DOHH2 (cell line): Measurements from ENCODE around the gene CDS1.

Source experiments
- H3F3A ChIP-seq: fragments of 200-600 bp; sonication (generic), shearing (Covaris generic); 2 replicates; pipeline ENCODE4 v1.6.0; 2016; ENCODE audit warnings: antibody characterized with exemption, mild to moderate bottlenecking; ENCODE audit not compliant: control insufficient read depth, insufficient read depth
- H3K27ac ChIP-seq: fragments of 200-600 bp; sonication (generic); 2 replicates; pipeline ENCODE4 v1.5.1; 2014; ENCODE audit warnings: low read depth, mild to moderate bottlenecking, low read length, moderate library complexity
- H3K27me3 ChIP-seq: fragments of 200-600 bp; sonication (generic); 2 replicates; pipeline ENCODE4 v1.6.1; 2014; ENCODE audit warnings: mild to moderate bottlenecking, low read length, mixed read lengths; ENCODE audit not compliant: control insufficient read depth
- H3K36me3 ChIP-seq: fragments of 200-600 bp; sonication (generic); 2 replicates; pipeline ENCODE4 v1.6.1; 2014; ENCODE audit warnings: mild to moderate bottlenecking, low read length, moderate library complexity, mixed read lengths; ENCODE audit not compliant: control insufficient read depth
- H3K4me1 ChIP-seq: fragments of 200-600 bp; sonication (generic); 2 replicates; pipeline ENCODE4 v1.6.1; 2014; ENCODE audit warnings: mild to moderate bottlenecking, low read length, mixed read lengths; ENCODE audit not compliant: control insufficient read depth
- H3K4me2 ChIP-seq: fragments of 200-600 bp; sonication (generic); 2 replicates; pipeline ENCODE4 v1.6.0; 2014; ENCODE audit warnings: mild to moderate bottlenecking, low read length, moderate library complexity
- H3K4me3 ChIP-seq: fragments of 200-600 bp; sonication (generic); 2 replicates; pipeline ENCODE4 v1.5.1; 2014; ENCODE audit warnings: mild to moderate bottlenecking, low read length, mixed read lengths
- H3K79me2 ChIP-seq: fragments of 200-600 bp; sonication (generic); 2 replicates; pipeline ENCODE4 v1.6.1; 2014; ENCODE audit warnings: mild to moderate bottlenecking, low read length, mixed read lengths; ENCODE audit not compliant: control insufficient read depth
- H3K9me2 ChIP-seq: fragments of 200-600 bp; sonication (generic); replicated peaks from 2 replicates; pipeline ENCODE4 v1.6.1; 2014; ENCODE audit warnings: mild to moderate bottlenecking, low read length, mixed read lengths; ENCODE audit not compliant: control insufficient read depth
- H3K9me3 ChIP-seq: fragments of 200-600 bp; sonication (generic); 2 replicates; pipeline ENCODE4 v1.6.1; 2014; ENCODE audit warnings: antibody characterized with exemption, low read length, mixed read lengths; ENCODE audit not compliant: control insufficient read depth, insufficient read depth
- H4K20me1 ChIP-seq: fragments of 200-600 bp; sonication (generic); 2 replicates; pipeline ENCODE4 v1.6.0; 2014; ENCODE audit warnings: low read depth, mild to moderate bottlenecking, antibody characterized with exemption, low read length, moderate library complexity; ENCODE audit not compliant: control insufficient read depth, insufficient read depth
- CTCF ChIP-seq: fragments of 200-600 bp; sonication (generic); IDR thresholded peaks from one replicate; pipeline ENCODE4 v1.5.1; 2014; ENCODE audit warnings: antibody characterized with exemption, mild to moderate bottlenecking, low read depth, low read length; ENCODE audit not compliant: poor library complexity, severe bottlenecking
- EZH2phosphoT487 ChIP-seq: fragments of 200-600 bp; sonication (generic); IDR thresholded peaks from 2 replicates; pipeline ENCODE4 v1.6.1; 2017; ENCODE audit warnings: borderline replicate concordance, mild to moderate bottlenecking, antibody characterized with exemption, low read length, moderate library complexity, mixed read lengths

CDS1 gene

GRCh38 chr4:84573385-84574068, 9.4 kb upstream of the CDS1 start:
- Histone ChIP-seq H4K20me1 (no peaks in the 10 kb centered on the region), H3K9me3 (no peaks in the 10 kb centered on the region), H3K4me3 (no peak overlapping the region), H3K27me3 (no peaks in the 10 kb centered on the region), H3K4me2 (no peak overlapping the region), H3K9me2 (no peaks in the 10 kb centered on the region), H3K27ac (no peak overlapping the region), H3K79me2 (no peaks in the 10 kb centered on the region), H3K4me1 (no peaks in the 10 kb centered on the region), H3K36me3 (no peaks in the 10 kb centered on the region), H3F3A (no peaks in the 10 kb centered on the region)
- TF ChIP-seq EZH2phosphoT487: no peak
- no peak for TF ChIP-seq CTCF

- Histone ChIP-seq H3K4me3 (no peak overlapping the region), H3K27ac (no peak overlapping the region), H3K36me3 (no peaks in the 10 kb centered on the region), H3K4me2 (no peak overlapping the region), H3K9me3 (no peaks in the 10 kb centered on the region), H3K27me3 (no peaks in the 10 kb centered on the region), H4K20me1 (no peaks in the 10 kb centered on the region), H3F3A (no peaks in the 10 kb centered on the region), H3K79me2 (no peaks in the 10 kb centered on the region), H3K9me2 (no peaks in the 10 kb centered on the region), H3K4me1 (no peaks in the 10 kb centered on the region)
- TF ChIP-seq EZH2phosphoT487: no peak
Measured at GRCh38 chr4:84574069-84574720, 8.7 kb upstream of the CDS1 start.

GRCh38 chr4:84578540-84579402, 4.2 kb upstream of the CDS1 start:
- peaks cover 21% of the 10 kb centered on the region for H3K27me3 ChIP-seq
- TF ChIP-seq EZH2phosphoT487 (no peak), CTCF (peak; percentile 40)
- H3K79me2 ChIP-seq: no peaks in the 10 kb centered on the region
- no peak overlapping the region for H3K4me3 ChIP-seq
- no peak overlapping the region for H3K27ac ChIP-seq
- no peaks in the 10 kb centered on the region for H3K4me1 ChIP-seq
- H3K36me3 ChIP-seq: no peaks in the 10 kb centered on the region
- no peaks in the 10 kb centered on the region for H4K20me1 ChIP-seq
- no peaks in the 10 kb centered on the region for H3F3A ChIP-seq
- no peaks in the 10 kb centered on the region for H3K9me3 ChIP-seq
- H3K9me2 ChIP-seq: no peaks in the 10 kb centered on the region
- no peak overlapping the region for H3K4me2 ChIP-seq

GRCh38 chr4:84579403-84579776, 3.5 kb upstream of the CDS1 start:
- Histone ChIP-seq H3K79me2 (no peaks in the 10 kb centered on the region), H3K9me3 (no peaks in the 10 kb centered on the region), H4K20me1 (no peaks in the 10 kb centered on the region), H3K27me3 (peaks cover 27% of the 10 kb centered on the region), H3K4me2 (no peak overlapping the region), H3K27ac (no peak overlapping the region), H3K9me2 (no peaks in the 10 kb centered on the region), H3K4me3 (no peak overlapping the region), H3K36me3 (no peaks in the 10 kb centered on the region), H3K4me1 (no peaks in the 10 kb centered on the region), H3F3A (no peaks in the 10 kb centered on the region)
- no peak for TF ChIP-seq EZH2phosphoT487
- TF ChIP-seq CTCF: no peak
